ENCODE results near the gene HECTD2.
A peak's percentile ranks its signal among the peaks of the same experiment; 100 is the strongest.
"Not testable (repeated sequence)": the region's sequence is repeated elsewhere in the genome, so short reads cannot be mapped to it uniquely, and the experiment has no call there.

Gene HECTD2

GRCh38 chr10:91409869-91410637, at the start of gene HECTD2:
Gene HECTD2, plus strand, starts transcription at chr10:91410344. Its CDS starts 95 bp downstream, at chr10:91410439.
- H3K4me1 Mint-ChIP-seq, result peaks cover 3% of the 10 kb centered on the region
- peak within 1 kb of the TSS; percentile 89 for H3K4me3 Mint-ChIP-seq
- no peaks in the 10 kb centered on the region for H3K27me3 Mint-ChIP-seq
- no peaks in the 10 kb centered on the region for H3K36me3 Mint-ChIP-seq
- peak within 1 kb of the TSS; percentile 89 for H3K27ac Mint-ChIP-seq
- DNase-seq (ENCODE audit: low spot score in 2 of 2) (peak; percentile 81 to 82), ATAC-seq (ENCODE audit: low read depth) (peak; percentile 83)
- no peaks in the 10 kb centered on the region for H3K9me3 Mint-ChIP-seq

- Mint-ChIP-seq H3K9me3 (peaks cover 6% of the 10 kb centered on the region), H3K4me3 (no peak overlapping the region), H3K4me1 (no peaks in the 10 kb centered on the region), H3K27ac (no peak overlapping the region), H3K36me3 (peaks cover 2% of the 10 kb centered on the region), H3K27me3 (peaks cover 19% of the 10 kb centered on the region)
- DNase-seq (ENCODE audit: low spot score in 2 of 2), result no peak
- no peak for ATAC-seq (ENCODE audit: low read depth)
These were observed 49.7 kb upstream of the HECTD2 start for GRCh38 chr10:91360461-91360860.

GRCh38 chr10:91365519-91365918, 44.6 kb upstream of the HECTD2 start:
- not testable (repeated sequence) for H3K4me3 Mint-ChIP-seq; H3K9me3 Mint-ChIP-seq; DNase-seq (ENCODE audit: low spot score in 2 of 2); H3K27ac Mint-ChIP-seq; ATAC-seq (ENCODE audit: low read depth); H3K4me1 Mint-ChIP-seq; H3K36me3 Mint-ChIP-seq
- peaks cover 11% of the 10 kb centered on the region for H3K27me3 Mint-ChIP-seq

- no peak for ATAC-seq (ENCODE audit: low read depth)
- H3K36me3 Mint-ChIP-seq, result peaks cover 2% of the 10 kb centered on the region
- H3K27ac Mint-ChIP-seq, result no peak overlapping the region
- peaks cover 11% of the 10 kb centered on the region for H3K27me3 Mint-ChIP-seq
- no peak overlapping the region for H3K4me3 Mint-ChIP-seq
- H3K4me1 Mint-ChIP-seq, result no peaks in the 10 kb centered on the region
- DNase-seq (ENCODE audit: low spot score in 2 of 2), result no peak
- H3K9me3 Mint-ChIP-seq, result peaks cover 6% of the 10 kb centered on the region
These were observed 43.4 kb upstream of the HECTD2 start for GRCh38 chr10:91366704-91367103.

- ATAC-seq (ENCODE audit: low read depth), result no peak
- H3K27ac Mint-ChIP-seq, result no peak overlapping the region
- peaks cover 5% of the 10 kb centered on the region for H3K9me3 Mint-ChIP-seq
- H3K27me3 Mint-ChIP-seq, result peaks cover 10% of the 10 kb centered on the region
- no peak overlapping the region for H3K4me3 Mint-ChIP-seq
- peaks cover 2% of the 10 kb centered on the region for H3K36me3 Mint-ChIP-seq
- no peak for DNase-seq (ENCODE audit: low spot score in 2 of 2)
- H3K4me1 Mint-ChIP-seq, result no peaks in the 10 kb centered on the region
These were observed 43.0 kb upstream of the HECTD2 start for GRCh38 chr10:91367127-91367531.

- H3K27me3 Mint-ChIP-seq, result peaks cover 7% of the 10 kb centered on the region
These were observed 42.6 kb upstream of the HECTD2 start for GRCh38 chr10:91367558-91367957.

GRCh38 chr10:91369978-91370589, 40.1 kb upstream of the HECTD2 start:
- not testable (repeated sequence) for DNase-seq (ENCODE audit: low spot score in 2 of 2); H3K4me1 Mint-ChIP-seq; H3K4me3 Mint-ChIP-seq; H3K36me3 Mint-ChIP-seq; H3K27ac Mint-ChIP-seq; H3K9me3 Mint-ChIP-seq; H3K27me3 Mint-ChIP-seq
- ATAC-seq (ENCODE audit: low read depth), result peak; percentile 39

More at GRCh38 chr10:91367558-91367957, 42.6 kb upstream of the HECTD2 start:
- no peak for DNase-seq (ENCODE audit: low spot score in 2 of 2)
- no peaks in the 10 kb centered on the region for H3K4me1 Mint-ChIP-seq
- ATAC-seq (ENCODE audit: low read depth), result no peak
- H3K27ac Mint-ChIP-seq, result no peak overlapping the region
- peaks cover 2% of the 10 kb centered on the region for H3K9me3 Mint-ChIP-seq
- peaks cover 2% of the 10 kb centered on the region for H3K36me3 Mint-ChIP-seq
- no peak overlapping the region for H3K4me3 Mint-ChIP-seq

GRCh38 chr10:91374052-91374451, 36.1 kb upstream of the HECTD2 start:
- H3K9me3 Mint-ChIP-seq, result peaks cover 18% of the 10 kb centered on the region
- H3K4me1 Mint-ChIP-seq, result no peaks in the 10 kb centered on the region
- DNase-seq (ENCODE audit: low spot score in 2 of 2) (no peak), ATAC-seq (ENCODE audit: low read depth) (no peak)
- no peak overlapping the region for H3K4me3 Mint-ChIP-seq
- no peak overlapping the region for H3K27ac Mint-ChIP-seq
- H3K36me3 Mint-ChIP-seq, result peaks cover 5% of the 10 kb centered on the region
- H3K27me3 Mint-ChIP-seq, result peaks cover 7% of the 10 kb centered on the region

- H3K4me3 Mint-ChIP-seq, result no peak overlapping the region
- H3K27me3 Mint-ChIP-seq, result peaks cover 7% of the 10 kb centered on the region
- H3K9me3 Mint-ChIP-seq, result peaks cover 18% of the 10 kb centered on the region
- no peaks in the 10 kb centered on the region for H3K4me1 Mint-ChIP-seq
- H3K36me3 Mint-ChIP-seq, result peaks cover 5% of the 10 kb centered on the region
- ATAC-seq (ENCODE audit: low read depth) (no peak), DNase-seq (ENCODE audit: low spot score in 2 of 2) (no peak)
- no peak overlapping the region for H3K27ac Mint-ChIP-seq
These were observed 32.1 kb upstream of the HECTD2 start for GRCh38 chr10:91378061-91378460.

GRCh38 chr10:91380873-91381256, 29.3 kb upstream of the HECTD2 start:
- no peak for ATAC-seq (ENCODE audit: low read depth)
- H3K4me1 Mint-ChIP-seq, result no peaks in the 10 kb centered on the region
- peaks cover 9% of the 10 kb centered on the region for H3K27me3 Mint-ChIP-seq
- H3K27ac Mint-ChIP-seq, result no peak overlapping the region
- peaks cover 5% of the 10 kb centered on the region for H3K36me3 Mint-ChIP-seq
- H3K4me3 Mint-ChIP-seq, result no peak overlapping the region
- DNase-seq (ENCODE audit: low spot score in 2 of 2), result no peak
- H3K9me3 Mint-ChIP-seq, result peaks cover 6% of the 10 kb centered on the region

- peaks cover 9% of the 10 kb centered on the region for H3K27me3 Mint-ChIP-seq
These were observed 28.8 kb upstream of the HECTD2 start for GRCh38 chr10:91381257-91381891.

GRCh38 chr10:91385306-91386085, 24.6 kb upstream of the HECTD2 start:
- no peaks in the 10 kb centered on the region for H3K9me3 Mint-ChIP-seq
- H3K4me3 Mint-ChIP-seq, result no peak overlapping the region
- H3K4me1 Mint-ChIP-seq, result peaks cover 3% of the 10 kb centered on the region
- ATAC-seq (ENCODE audit: low read depth), result no peak
- H3K27ac Mint-ChIP-seq, result no peak overlapping the region
- no peaks in the 10 kb centered on the region for H3K36me3 Mint-ChIP-seq
- peaks cover 15% of the 10 kb centered on the region for H3K27me3 Mint-ChIP-seq
- DNase-seq (ENCODE audit: low spot score in 2 of 2), result no peak

More at GRCh38 chr10:91381257-91381891, 28.8 kb upstream of the HECTD2 start:
- Mint-ChIP-seq H3K9me3 (peaks cover 4% of the 10 kb centered on the region), H3K4me3 (no peak overlapping the region), H3K4me1 (no peaks in the 10 kb centered on the region), H3K36me3 (peaks cover 5% of the 10 kb centered on the region), H3K27ac (no peak overlapping the region)
- no peak for ATAC-seq (ENCODE audit: low read depth)
- DNase-seq (ENCODE audit: low spot score in 2 of 2), result no peak

- no peak overlapping the region for H3K4me3 Mint-ChIP-seq
- H3K27me3 Mint-ChIP-seq, result peaks cover 17% of the 10 kb centered on the region
- DNase-seq (ENCODE audit: low spot score in 2 of 2), result peak in 1 of 2 donors; percentile 63
- ATAC-seq (ENCODE audit: low read depth), result peak; percentile 96
- H3K36me3 Mint-ChIP-seq, result no peaks in the 10 kb centered on the region
- no peaks in the 10 kb centered on the region for H3K9me3 Mint-ChIP-seq
- H3K27ac Mint-ChIP-seq, result no peak overlapping the region
- H3K4me1 Mint-ChIP-seq, result peaks cover 3% of the 10 kb centered on the region
These were observed 20.3 kb upstream of the HECTD2 start for GRCh38 chr10:91389636-91390512.

All from memory B cell (primary cell).